Smooth muscle cell (in vitro differentiated cells): Measurements from ENCODE around the gene MPI. TPM values are rescaled to one million over a fixed set of nuclear protein-coding genes. Genes with fewer than 3 reads are reported as not detected.

Source experiments
- DNase-seq: peaks from one replicate; lab custom pipeline; 2025; ENCODE audit not compliant: unreplicated experiment; lab: John Stamatoyannopoulos, UW
- H2AFZ ChIP-seq: fragments of 200-600 bp; sonication (generic); 2 replicates; pipeline ENCODE4 v1.6.0; 2016; ENCODE audit warnings: antibody characterized with exemption, low read depth, mild to moderate bottlenecking
- H3F3A ChIP-seq: fragments of 200-600 bp; sonication (generic); 2 replicates; pipeline ENCODE4 v1.6.0; 2017; ENCODE audit warnings: antibody characterized with exemption, low read depth
- H3K27ac ChIP-seq: fragments of 200-600 bp; sonication (generic); 2 replicates; pipeline ENCODE4 v1.5.1; 2016; ENCODE audit warnings: low read depth, mild to moderate bottlenecking
- H3K27me3 ChIP-seq: fragments of 200-600 bp; sonication (generic); 2 replicates; pipeline ENCODE4 v1.6.1; 2016; ENCODE audit warnings: low read depth, mild to moderate bottlenecking
- H3K36me3 ChIP-seq: fragments of 200-600 bp; sonication (generic); 2 replicates; pipeline ENCODE4 v1.5.1; 2016; ENCODE audit warnings: low read depth
- H3K4me1 ChIP-seq: fragments of 200-600 bp; sonication (generic); 2 replicates; pipeline ENCODE4 v1.5.1; 2016; ENCODE audit warnings: low read depth
- H3K4me2 ChIP-seq: fragments of 200-600 bp; sonication (generic); 2 replicates; pipeline ENCODE4 v1.6.0; 2016; ENCODE audit warnings: mild to moderate bottlenecking
- H3K4me3 ChIP-seq: fragments of 200-600 bp; sonication (generic); 2 replicates; pipeline ENCODE4 v1.5.1; 2016; ENCODE audit warnings: mild to moderate bottlenecking
- H3K79me2 ChIP-seq: fragments of 200-600 bp; sonication (generic); 2 replicates; pipeline ENCODE4 v1.6.0; 2016; ENCODE audit warnings: low read depth, mild to moderate bottlenecking
- H3K9ac ChIP-seq: fragments of 200-600 bp; sonication (generic); 2 replicates; pipeline ENCODE4 v1.6.0; 2016; ENCODE audit warnings: low read depth
- H3K9me3 ChIP-seq: fragments of 200-600 bp; sonication (generic); replicated peaks from 2 replicates; pipeline ENCODE4 v1.5.1; 2016; ENCODE audit warnings: low read depth
- H4K20me1 ChIP-seq: fragments of 200-600 bp; sonication (generic); 2 replicates; pipeline ENCODE4 v1.6.0; 2016; ENCODE audit warnings: low read depth
- WGBS: methylation state at CpG from one replicate; pipeline ENCODE4 v1.1.7; 2016; ENCODE audit warnings: low lambda C conversion rate; 5-methylcytosine and 5-hydroxymethylcytosine counted together
- polyA plus RNA-seq: library from polyadenylated mRNA; unstranded; fragments of >200 nt; fragmentation: Nextera tagmentation; extraction: Ambion mirVana; gene quantifications from 2 replicates; pipeline ENCODE4 v1.2.1, GENCODE V29; 2016
- total RNA-seq: library from RNA; depleted of rRNA; stranded (reverse); fragments of >200 nt; gene quantifications from 2 replicates; pipeline ENCODE4 v1.2.3, GENCODE V29; 2014
- TF ChIP-seq, protein P1 (sequence below): fragments of 200-600 bp; sonication (generic); IDR thresholded peaks from 2 replicates; pipeline ENCODE4 v1.5.1; 2017; ENCODE audit warnings: borderline replicate concordance, mild to moderate bottlenecking, antibody characterized with exemption; ENCODE audit not compliant: insufficient read depth, poor library complexity, severe bottlenecking

MPI gene
- total and polyA plus RNA-seq, 2 experiments from 2014 or later, result 41.9 to 43.6 TPM

DNA sequence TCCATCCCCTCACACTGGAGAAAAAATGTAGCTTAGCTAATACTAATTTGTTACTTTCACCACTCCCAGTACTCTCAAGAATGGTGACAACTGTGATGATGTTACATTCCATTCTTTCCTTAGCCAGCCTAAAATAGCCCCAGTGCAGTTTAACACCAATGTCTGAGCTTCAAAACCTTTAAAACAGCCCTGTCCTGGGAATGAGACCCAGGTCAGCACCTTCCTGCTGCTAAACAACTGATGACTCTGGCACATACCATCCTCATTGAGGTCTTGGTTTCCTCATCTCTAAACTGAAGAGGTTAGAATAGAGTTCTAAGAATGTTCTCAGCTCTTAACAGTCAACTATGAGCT, 20.5 kb upstream of the MPI start:
- Histone ChIP-seq H3K79me2 (peaks cover 74% of the 10 kb centered on the region), H3K9me3 (no peaks in the 10 kb centered on the region), H3F3A (no peaks in the 10 kb centered on the region), H3K4me3 (no peak overlapping the region), H3K36me3 (no peaks in the 10 kb centered on the region), H3K4me2 (peak overlapping the region; percentile 15), H4K20me1 (peaks cover 81% of the 10 kb centered on the region), H3K4me1 (peaks cover 11% of the 10 kb centered on the region), H3K27ac (peak overlapping the region; percentile 37), H2AFZ (no peak overlapping the region), H3K27me3 (no peaks in the 10 kb centered on the region), H3K9ac (no peak overlapping the region)
- DNase-seq, result no peak
- TF ChIP-seq, protein P1, sequence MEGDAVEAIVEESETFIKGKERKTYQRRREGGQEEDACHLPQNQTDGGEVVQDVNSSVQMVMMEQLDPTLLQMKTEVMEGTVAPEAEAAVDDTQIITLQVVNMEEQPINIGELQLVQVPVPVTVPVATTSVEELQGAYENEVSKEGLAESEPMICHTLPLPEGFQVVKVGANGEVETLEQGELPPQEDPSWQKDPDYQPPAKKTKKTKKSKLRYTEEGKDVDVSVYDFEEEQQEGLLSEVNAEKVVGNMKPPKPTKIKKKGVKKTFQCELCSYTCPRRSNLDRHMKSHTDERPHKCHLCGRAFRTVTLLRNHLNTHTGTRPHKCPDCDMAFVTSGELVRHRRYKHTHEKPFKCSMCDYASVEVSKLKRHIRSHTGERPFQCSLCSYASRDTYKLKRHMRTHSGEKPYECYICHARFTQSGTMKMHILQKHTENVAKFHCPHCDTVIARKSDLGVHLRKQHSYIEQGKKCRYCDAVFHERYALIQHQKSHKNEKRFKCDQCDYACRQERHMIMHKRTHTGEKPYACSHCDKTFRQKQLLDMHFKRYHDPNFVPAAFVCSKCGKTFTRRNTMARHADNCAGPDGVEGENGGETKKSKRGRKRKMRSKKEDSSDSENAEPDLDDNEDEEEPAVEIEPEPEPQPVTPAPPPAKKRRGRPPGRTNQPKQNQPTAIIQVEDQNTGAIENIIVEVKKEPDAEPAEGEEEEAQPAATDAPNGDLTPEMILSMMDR, result no peak

DNA sequence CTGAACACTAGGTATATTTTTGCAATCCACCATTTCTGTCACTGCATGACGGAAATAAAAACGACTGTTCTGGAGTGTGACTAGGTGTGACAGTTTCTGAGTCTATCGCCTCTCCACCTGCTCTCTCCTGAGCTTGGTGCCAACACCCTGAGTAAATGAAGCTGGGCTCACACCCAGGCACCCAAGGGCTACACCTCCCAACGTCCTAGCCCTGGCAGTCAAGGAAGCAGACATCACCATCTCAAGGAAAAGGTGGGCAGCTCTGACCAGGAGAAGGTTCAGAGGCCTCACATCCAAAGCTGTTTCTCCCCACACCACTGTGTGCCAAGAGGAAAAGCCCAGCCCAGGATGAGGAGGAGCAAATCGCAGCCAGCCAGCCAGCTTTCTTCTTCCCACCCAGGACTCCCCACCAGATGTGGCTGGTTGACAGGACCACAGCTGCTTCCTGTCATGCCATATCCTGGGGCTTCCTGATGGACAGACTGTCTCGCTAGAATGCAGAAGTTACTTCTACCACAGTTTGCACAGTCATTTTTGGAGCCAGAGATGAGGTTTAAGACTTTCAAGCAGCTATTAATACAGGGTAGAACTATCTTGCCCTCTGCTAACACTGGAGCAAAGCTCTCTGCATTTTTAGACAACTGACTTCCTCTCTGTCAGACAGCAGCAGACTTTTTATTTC, 20.0 kb upstream of the MPI start:
- H3K9ac ChIP-seq, result no peak overlapping the region

DNA sequence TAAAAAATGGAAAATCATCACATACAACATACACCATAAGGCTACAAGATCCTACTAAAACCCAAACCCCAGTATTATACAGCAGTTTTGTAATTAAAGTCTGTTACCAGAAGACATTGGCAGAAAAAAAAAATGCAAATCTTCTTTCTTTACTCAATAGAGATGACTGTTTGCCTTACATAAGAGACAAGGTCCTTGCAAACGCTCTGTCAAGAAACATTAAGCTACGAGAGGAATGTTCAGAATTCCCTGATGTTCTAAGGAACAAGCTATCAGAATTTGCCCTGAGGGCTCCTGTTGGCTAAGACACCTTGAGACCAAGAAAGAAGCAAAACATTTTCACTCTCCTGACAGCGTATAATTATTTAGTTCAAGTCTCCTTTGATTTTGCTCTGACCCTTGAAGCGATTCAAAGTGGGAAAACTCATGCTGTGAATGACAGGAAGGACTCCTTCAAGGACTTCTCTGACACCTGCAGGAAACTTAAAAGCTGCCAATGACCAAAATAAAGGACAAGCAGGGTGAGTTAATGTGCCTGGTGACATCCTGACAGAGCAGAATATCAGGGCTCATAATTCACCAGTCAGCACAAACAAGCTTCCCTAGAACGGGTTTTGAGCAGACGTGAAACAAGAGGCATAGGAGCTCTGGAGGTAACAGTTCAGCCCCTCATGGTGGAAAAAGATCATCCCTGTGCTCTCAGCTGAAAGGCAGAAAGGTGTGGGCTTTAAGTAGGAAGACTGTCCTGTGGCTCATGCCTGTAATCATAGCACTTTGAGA, 19.2 kb upstream of the MPI start:
- DNase-seq, result no peak
- H3K36me3 ChIP-seq, result no peaks in the 10 kb centered on the region
- H3K27me3 ChIP-seq, result no peaks in the 10 kb centered on the region
- peaks cover 71% of the 10 kb centered on the region for H4K20me1 ChIP-seq
- H3K27ac ChIP-seq, result peak overlapping the region; percentile 8
- no peak overlapping the region for H2AFZ ChIP-seq
- TF ChIP-seq, protein P1, result no peak
- H3K4me1 ChIP-seq, result peaks cover 11% of the 10 kb centered on the region
- peaks cover 62% of the 10 kb centered on the region for H3K79me2 ChIP-seq
- H3K4me2 ChIP-seq, result peak overlapping the region; percentile 15
- no peaks in the 10 kb centered on the region for H3F3A ChIP-seq
- no peak overlapping the region for H3K9ac ChIP-seq
- 34% methylated on average over 6 of the region's 6 CpGs for WGBS
- no peak overlapping the region for H3K4me3 ChIP-seq
- no peaks in the 10 kb centered on the region for H3K9me3 ChIP-seq

More for the DNA sequence above, 20.0 kb upstream of the MPI start:
- DNase-seq, result no peak
- TF ChIP-seq, protein P1, result no peak
- Histone ChIP-seq H3K27me3 (no peaks in the 10 kb centered on the region), H3K4me1 (peaks cover 11% of the 10 kb centered on the region), H3K27ac (peak overlapping the region; percentile 37), H3K9me3 (no peaks in the 10 kb centered on the region), H3K79me2 (peaks cover 70% of the 10 kb centered on the region), H3K4me3 (no peak overlapping the region), H4K20me1 (peaks cover 77% of the 10 kb centered on the region), H2AFZ (no peak overlapping the region), H3K4me2 (peak overlapping the region; percentile 15), H3F3A (no peaks in the 10 kb centered on the region), H3K36me3 (no peaks in the 10 kb centered on the region)
- WGBS, result 73% methylated on average over 6 of the region's 6 CpGs
